ENCODE data around the gene MAD1L1.
"Not testable (repeated sequence)": the region's sequence is repeated elsewhere in the genome, so short reads cannot be mapped to it uniquely, and the experiment has no call there.

Gene MAD1L1

GRCh38 chr7:1977059-1977875 lies 255.5 kb downstream of the MAD1L1 start:
- DNase-seq = no peak

- not testable (repeated sequence) for DNase-seq
Measured at GRCh38 chr7:1976521-1976920, 256.2 kb downstream of the MAD1L1 start.

- no peak for DNase-seq
Measured at GRCh38 chr7:1975581-1975980, 257.2 kb downstream of the MAD1L1 start.

- no peak for DNase-seq
Measured at GRCh38 chr7:1975179-1975578, 257.6 kb downstream of the MAD1L1 start.

- no peak for DNase-seq
Measured at GRCh38 chr7:1974290-1975101, 258.2 kb downstream of the MAD1L1 start.

GRCh38 chr7:1973321-1974251 lies 259.2 kb downstream of the MAD1L1 start:
- no peak for DNase-seq

- no peak for DNase-seq
Measured at GRCh38 chr7:1972744-1973143, 260.0 kb downstream of the MAD1L1 start.

- no peak for DNase-seq
Measured at GRCh38 chr7:1971946-1972654, 260.6 kb downstream of the MAD1L1 start.

- DNase-seq = no peak
Measured at GRCh38 chr7:1970895-1971294, 261.9 kb downstream of the MAD1L1 start.

GRCh38 chr7:1970285-1970660 lies 262.5 kb downstream of the MAD1L1 start:
- not testable (repeated sequence) for DNase-seq

- no peak for DNase-seq
Measured at GRCh38 chr7:1969459-1970284, 263.1 kb downstream of the MAD1L1 start.

- no peak for DNase-seq
Measured at GRCh38 chr7:1968397-1969111, 264.2 kb downstream of the MAD1L1 start.

GRCh38 chr7:1967512-1968396 lies 265.0 kb downstream of the MAD1L1 start:
- no peak for DNase-seq

GRCh38 chr7:1966631-1967200 lies 266.0 kb downstream of the MAD1L1 start:
- no peak for DNase-seq

- DNase-seq = no peak
Measured at GRCh38 chr7:1965579-1966294, 267.0 kb downstream of the MAD1L1 start.

- no peak for DNase-seq
Measured at GRCh38 chr7:1964913-1965578, 267.7 kb downstream of the MAD1L1 start.

GRCh38 chr7:1964211-1964912 lies 268.4 kb downstream of the MAD1L1 start:
- no peak for DNase-seq
